WERI-Rb-1 (cell line): ENCODE measurements around the gene LCE3A.
"Not testable (repeated sequence)": the region's sequence is repeated elsewhere in the genome, so short reads cannot be mapped to it uniquely, and the experiment has no call there.

Source experiments
- DNase-seq: peaks from one replicate; pipeline ENCODE4 v3.0.0-alpha.2; 2020
- H3K27ac ChIP-seq: fragments of 250-450 bp; sonication (Bioruptor Pico); 2 replicates; pipeline ENCODE4 v1.5.1; 2020; ENCODE audit warnings: mild to moderate bottlenecking, moderate library complexity
- H3K27me3 ChIP-seq: fragments of 250-450 bp; sonication (Bioruptor Pico); 2 replicates; pipeline ENCODE4 v1.5.1; 2021; ENCODE audit warnings: mild to moderate bottlenecking, low read depth, moderate library complexity; ENCODE audit not compliant: insufficient read depth, severe bottlenecking
- H3K36me3 ChIP-seq: fragments of 250-450 bp; sonication (Bioruptor Pico); 2 replicates; pipeline ENCODE4 v1.5.1; 2020; ENCODE audit warnings: mild to moderate bottlenecking, moderate library complexity
- H3K4me3 ChIP-seq: 2 replicates; pipeline ENCODE4 v1.5.1; 2011; ENCODE audit warnings: low read depth, mild to moderate bottlenecking, control low read depth, low read length
- H3K9me3 ChIP-seq: fragments of 250-450 bp; sonication (Bioruptor Pico); 2 replicates; pipeline ENCODE4 v1.5.1; 2021; ENCODE audit warnings: mild to moderate bottlenecking, moderate library complexity; ENCODE audit not compliant: severe bottlenecking
- CTCF ChIP-seq: IDR thresholded peaks from 2 replicates; pipeline ENCODE4 v1.5.1; 2011; ENCODE audit warnings: low read depth, mild to moderate bottlenecking, control low read depth, inconsistent platforms, low read length

The LCE3A gene

GRCh38 chr1:152596986-152597385 lies 25.9 kb downstream of the LCE3A start:
- DNase-seq = no peak
- Histone ChIP-seq H3K36me3 (no peaks in the 10 kb centered on the region), H3K9me3 (no peaks in the 10 kb centered on the region), H3K27me3 (no peaks in the 10 kb centered on the region), H3K4me3 (no peak overlapping the region), H3K27ac (no peak overlapping the region)
- TF ChIP-seq CTCF = no peak

- H3K27ac ChIP-seq = no peak overlapping the region
- H3K27me3 ChIP-seq = peaks cover 22% of the 10 kb centered on the region
- no peaks in the 10 kb centered on the region for H3K9me3 ChIP-seq
- DNase-seq = no peak
- no peaks in the 10 kb centered on the region for H3K36me3 ChIP-seq
- H3K4me3 ChIP-seq = no peak overlapping the region
- no peak for TF ChIP-seq CTCF
Observed at GRCh38 chr1:152585586-152585985, 37.3 kb downstream of the LCE3A start.

- DNase-seq = no peak
- no peak for TF ChIP-seq CTCF
Observed at GRCh38 chr1:152582647-152583046, 40.3 kb downstream of the LCE3A start.

GRCh38 chr1:152580433-152580832 lies 42.5 kb downstream of the LCE3A start, which contains the start of gene LCE3D:
Gene LCE3D (minus strand): TSS chr1:152580516. CDS start chr1:152579936, 580 bp downstream.
- no peak for DNase-seq
- Histone ChIP-seq H3K27ac (no peak within 1 kb of the TSS), H3K27me3 (peaks cover 72% of the 10 kb centered on the region), H3K36me3 (no peaks in the 10 kb centered on the region), H3K9me3 (no peaks in the 10 kb centered on the region), H3K4me3 (no peak within 1 kb of the TSS)
- no peak for TF ChIP-seq CTCF

More at GRCh38 chr1:152582647-152583046, 40.3 kb downstream of the LCE3A start:
- Histone ChIP-seq H3K27ac (no peak overlapping the region), H3K9me3 (no peaks in the 10 kb centered on the region), H3K4me3 (no peak overlapping the region), H3K27me3 (peaks cover 50% of the 10 kb centered on the region), H3K36me3 (no peaks in the 10 kb centered on the region)

- not testable (repeated sequence) for H3K4me3 ChIP-seq, H3K27ac ChIP-seq, DNase-seq, H3K9me3 ChIP-seq, H3K36me3 ChIP-seq
- peaks cover 81% of the 10 kb centered on the region for H3K27me3 ChIP-seq
Observed at GRCh38 chr1:152579526-152579925, 43.4 kb downstream of the LCE3A start.

- H3K27ac ChIP-seq = no peak overlapping the region
- no peaks in the 10 kb centered on the region for H3K36me3 ChIP-seq
- no peak for DNase-seq
- H3K27me3 ChIP-seq = peaks cover 96% of the 10 kb centered on the region
- no peak overlapping the region for H3K4me3 ChIP-seq
- no peak for TF ChIP-seq CTCF
- no peaks in the 10 kb centered on the region for H3K9me3 ChIP-seq
Observed at GRCh38 chr1:152577168-152577567, 45.7 kb downstream of the LCE3A start.
